DND-41 (cell line): ENCODE measurements around the gene PEPD.

ENCODE experiments used
- EZH2 ChIP-seq: IDR thresholded peaks from 3 replicates; pipeline ENCODE4 v1.6.1; 2012; ENCODE audit warnings: borderline replicate concordance, low read depth, mild to moderate bottlenecking, moderate library complexity, low read length, inconsistent platforms; ENCODE audit not compliant: severe bottlenecking
- TF ChIP-seq, protein P1 (sequence below): IDR thresholded peaks from 2 replicates; pipeline ENCODE4 v1.5.1; 2012; ENCODE audit warnings: borderline replicate concordance, low read length, moderate library complexity, mild to moderate bottlenecking; ENCODE audit not compliant: poor library complexity, severe bottlenecking; ENCODE audit errors: extremely low read depth

DNA sequence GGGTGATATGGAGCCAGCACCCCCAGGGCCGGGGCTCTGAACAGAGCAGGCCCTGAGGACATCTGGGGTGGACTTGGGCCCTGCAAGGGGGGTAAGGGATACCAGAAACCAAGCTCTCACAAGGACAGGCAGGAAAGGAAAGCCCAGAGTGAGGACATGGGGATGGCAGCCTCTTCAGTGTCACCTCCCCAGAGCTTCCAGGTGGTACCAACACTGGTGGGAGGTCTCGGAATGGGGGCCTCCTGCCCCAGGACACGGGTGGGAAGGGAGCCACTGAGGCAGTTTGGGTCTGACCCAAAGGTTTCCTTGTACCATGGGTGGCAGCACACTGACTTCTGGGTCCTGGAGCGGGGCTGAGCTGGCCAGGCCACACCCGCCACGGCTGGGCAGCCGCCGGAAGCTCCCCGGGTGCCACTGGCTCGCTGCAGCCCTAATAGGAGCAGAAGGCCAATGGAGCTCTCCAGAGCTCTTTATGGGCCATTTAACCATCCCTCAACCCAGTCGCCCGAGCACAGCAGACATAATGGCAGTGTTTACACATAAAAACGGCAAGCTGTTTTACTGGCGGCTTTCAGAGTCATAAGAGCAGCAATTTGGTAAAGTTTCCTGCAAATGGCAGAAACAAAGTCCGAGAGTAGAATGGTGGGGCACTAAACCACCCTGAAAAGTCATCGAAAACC lies 59.3 kb downstream of the PEPD start:
- TF ChIP-seq EZH2 = no peak
- TF ChIP-seq, protein P1, sequence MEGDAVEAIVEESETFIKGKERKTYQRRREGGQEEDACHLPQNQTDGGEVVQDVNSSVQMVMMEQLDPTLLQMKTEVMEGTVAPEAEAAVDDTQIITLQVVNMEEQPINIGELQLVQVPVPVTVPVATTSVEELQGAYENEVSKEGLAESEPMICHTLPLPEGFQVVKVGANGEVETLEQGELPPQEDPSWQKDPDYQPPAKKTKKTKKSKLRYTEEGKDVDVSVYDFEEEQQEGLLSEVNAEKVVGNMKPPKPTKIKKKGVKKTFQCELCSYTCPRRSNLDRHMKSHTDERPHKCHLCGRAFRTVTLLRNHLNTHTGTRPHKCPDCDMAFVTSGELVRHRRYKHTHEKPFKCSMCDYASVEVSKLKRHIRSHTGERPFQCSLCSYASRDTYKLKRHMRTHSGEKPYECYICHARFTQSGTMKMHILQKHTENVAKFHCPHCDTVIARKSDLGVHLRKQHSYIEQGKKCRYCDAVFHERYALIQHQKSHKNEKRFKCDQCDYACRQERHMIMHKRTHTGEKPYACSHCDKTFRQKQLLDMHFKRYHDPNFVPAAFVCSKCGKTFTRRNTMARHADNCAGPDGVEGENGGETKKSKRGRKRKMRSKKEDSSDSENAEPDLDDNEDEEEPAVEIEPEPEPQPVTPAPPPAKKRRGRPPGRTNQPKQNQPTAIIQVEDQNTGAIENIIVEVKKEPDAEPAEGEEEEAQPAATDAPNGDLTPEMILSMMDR = no peak
